ENCODE measurements around the gene GABRG3.

Gene GABRG3

DNA sequence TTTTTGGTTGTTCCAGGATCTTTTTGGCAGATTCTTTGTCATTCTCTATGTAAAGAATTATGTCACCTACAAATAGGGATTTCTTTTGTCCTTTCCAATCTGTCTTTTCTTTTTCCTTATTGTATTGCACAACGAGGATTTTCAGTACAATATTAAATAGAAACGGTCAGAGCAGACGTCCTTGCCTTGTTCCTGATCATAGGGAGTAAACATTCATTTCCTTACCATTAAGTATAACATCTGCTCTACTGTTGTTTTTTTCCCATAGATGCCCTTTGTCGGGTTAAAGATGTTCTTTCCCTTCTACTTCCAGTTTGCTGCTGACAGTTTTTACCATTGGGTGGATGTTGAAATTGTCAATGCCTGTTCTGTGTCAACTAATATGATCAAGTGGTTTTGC, 599.8 kb downstream of the GABRG3 start:
- H3K4me1 Mint-ChIP-seq = no peaks in the 10 kb centered on the region
- no peak overlapping the region for H3K27ac Mint-ChIP-seq
- ATAC-seq = no peak
- no peaks in the 10 kb centered on the region for H3K36me3 Mint-ChIP-seq
- H3K4me3 Mint-ChIP-seq = no peak overlapping the region
- no peak for DNase-seq (ENCODE audit: low spot score in 2 of 2)
- peaks cover 15% of the 10 kb centered on the region for H3K9me3 Mint-ChIP-seq

DNA sequence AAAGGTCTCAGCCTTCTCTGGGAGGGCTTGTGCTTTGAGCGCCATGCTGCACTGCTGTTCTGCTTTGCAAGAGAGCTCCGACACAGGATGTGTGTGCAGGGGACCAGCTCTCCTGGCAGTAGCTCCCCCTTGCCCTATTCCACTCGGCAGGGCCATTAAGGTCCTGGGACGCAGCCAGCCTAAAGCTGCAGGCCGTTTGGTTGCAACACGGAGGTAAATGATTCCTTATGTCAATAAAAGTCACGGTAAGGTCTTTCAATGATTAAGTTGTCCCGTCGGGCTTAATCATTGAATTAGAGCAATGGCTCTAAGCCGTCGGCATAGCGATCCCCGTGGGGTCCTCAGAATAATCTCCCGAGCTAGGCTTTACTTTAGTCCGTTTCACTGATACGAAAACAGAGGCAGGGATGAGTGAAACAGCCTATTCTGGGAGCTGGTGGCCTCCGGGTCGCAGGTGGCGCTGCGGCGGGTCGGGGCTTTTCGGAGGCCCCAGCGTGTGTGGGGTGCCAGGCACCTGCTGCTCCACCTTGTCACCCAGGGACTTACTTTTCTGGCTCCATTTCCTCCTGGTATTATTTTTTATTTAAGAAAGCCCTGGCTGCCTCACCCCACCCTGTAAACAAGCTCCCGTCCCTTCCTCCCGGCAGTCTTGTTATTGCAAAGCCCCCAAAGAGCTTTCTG, 603.0 kb downstream of the GABRG3 start:
- no peaks in the 10 kb centered on the region for H3K4me1 Mint-ChIP-seq
- H3K9me3 Mint-ChIP-seq = peaks cover 13% of the 10 kb centered on the region
- no peak for DNase-seq (ENCODE audit: low spot score in 2 of 2)
- H3K4me3 Mint-ChIP-seq = no peak overlapping the region
- H3K27ac Mint-ChIP-seq = no peak overlapping the region
- H3K36me3 Mint-ChIP-seq = no peaks in the 10 kb centered on the region
- ATAC-seq = no peak

DNA sequence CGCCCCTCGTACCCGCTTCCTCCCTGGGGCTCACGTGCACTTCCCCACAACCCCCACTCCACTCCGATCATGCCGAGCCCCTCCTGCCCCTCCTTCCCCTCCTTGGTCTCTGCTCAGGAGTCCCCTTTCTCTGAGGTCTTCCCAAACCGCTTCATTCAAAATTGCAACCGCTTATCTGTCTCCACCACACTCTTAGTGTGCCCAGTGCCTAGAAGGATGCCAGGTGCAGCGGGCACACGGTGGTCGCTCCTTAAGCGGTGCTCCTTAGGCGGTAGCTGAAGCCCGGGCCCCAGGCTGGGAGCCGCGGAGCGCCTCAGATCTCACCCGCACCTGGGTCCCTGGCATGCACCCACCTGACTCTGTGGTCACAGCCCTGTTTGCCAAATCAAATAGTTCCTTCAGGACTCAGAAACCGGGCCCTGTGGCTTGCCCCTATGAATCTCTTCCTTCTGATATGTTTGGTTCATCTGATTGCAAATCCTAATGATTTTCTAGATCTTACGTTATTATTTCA, 603.6 kb downstream of the GABRG3 start:
- H3K9me3 Mint-ChIP-seq = peaks cover 10% of the 10 kb centered on the region
- no peak overlapping the region for H3K27ac Mint-ChIP-seq
- no peak for DNase-seq (ENCODE audit: low spot score in 2 of 2)
- H3K4me3 Mint-ChIP-seq = no peak overlapping the region
- H3K4me1 Mint-ChIP-seq = no peaks in the 10 kb centered on the region
- no peak for ATAC-seq
- no peaks in the 10 kb centered on the region for H3K36me3 Mint-ChIP-seq

GRCh38 chr15:27575521-27575920, 604.5 kb downstream of the GABRG3 start:
- no peak for ATAC-seq
- no peaks in the 10 kb centered on the region for H3K36me3 Mint-ChIP-seq
- no peak overlapping the region for H3K4me3 Mint-ChIP-seq
- DNase-seq (ENCODE audit: low spot score in 2 of 2) = no peak
- H3K27ac Mint-ChIP-seq = no peak overlapping the region
- no peaks in the 10 kb centered on the region for H3K4me1 Mint-ChIP-seq
- H3K9me3 Mint-ChIP-seq = peaks cover 10% of the 10 kb centered on the region

GRCh38 chr15:27576576-27576975, 605.6 kb downstream of the GABRG3 start:
- Mint-ChIP-seq H3K36me3 (no peaks in the 10 kb centered on the region), H3K9me3 (peaks cover 10% of the 10 kb centered on the region), H3K4me1 (no peaks in the 10 kb centered on the region)

GRCh38 chr15:27579738-27580137, 608.8 kb downstream of the GABRG3 start:
- Mint-ChIP-seq H3K4me1 (no peaks in the 10 kb centered on the region), H3K27ac (no peak overlapping the region), H3K9me3 (peaks cover 6% of the 10 kb centered on the region), H3K4me3 (no peak overlapping the region), H3K36me3 (no peaks in the 10 kb centered on the region)
- DNase-seq (ENCODE audit: low spot score in 2 of 2) (no peak), ATAC-seq (no peak)

More at GRCh38 chr15:27576576-27576975, 605.6 kb downstream of the GABRG3 start:
- no peak for DNase-seq (ENCODE audit: low spot score in 2 of 2)
- no peak for ATAC-seq
- H3K27ac Mint-ChIP-seq = no peak overlapping the region
- no peak overlapping the region for H3K4me3 Mint-ChIP-seq

DNA sequence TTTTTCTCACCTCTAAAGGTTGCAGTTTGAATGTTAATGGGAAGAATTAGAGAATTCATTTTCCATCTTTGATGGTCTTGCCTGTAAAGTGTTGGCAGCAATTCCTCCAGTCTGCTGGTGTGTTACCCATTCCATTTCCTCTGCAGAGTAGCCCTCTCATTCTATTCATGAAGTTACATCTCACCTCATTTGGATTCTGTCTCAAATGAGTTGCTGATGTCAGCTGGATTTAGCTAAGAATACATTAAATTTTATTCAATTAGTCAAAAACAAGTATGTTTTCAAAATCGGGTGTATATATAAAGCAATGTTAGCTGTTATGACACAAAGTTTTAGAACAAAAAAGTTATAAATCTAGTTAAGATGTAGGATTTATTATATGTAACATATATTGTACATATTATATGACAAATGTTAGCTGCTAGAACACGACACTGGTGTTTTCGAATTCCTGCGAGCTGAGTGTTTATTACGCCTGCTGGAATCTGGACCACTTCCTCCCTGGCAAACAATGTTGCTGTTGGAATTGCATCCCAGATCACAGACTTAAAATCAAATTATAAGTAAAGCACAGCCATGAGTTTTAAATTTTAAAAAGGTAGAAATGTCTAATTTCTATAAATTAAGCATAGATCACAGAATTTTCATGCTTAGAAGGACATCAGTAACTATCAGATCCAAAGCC, 611.9 kb downstream of the GABRG3 start:
- ATAC-seq = no peak
- H3K27ac Mint-ChIP-seq = no peak overlapping the region
- H3K9me3 Mint-ChIP-seq = peaks cover 7% of the 10 kb centered on the region
- no peak for DNase-seq (ENCODE audit: low spot score in 2 of 2)
- H3K4me3 Mint-ChIP-seq = no peak overlapping the region
- no peaks in the 10 kb centered on the region for H3K36me3 Mint-ChIP-seq
- no peaks in the 10 kb centered on the region for H3K4me1 Mint-ChIP-seq

DNA sequence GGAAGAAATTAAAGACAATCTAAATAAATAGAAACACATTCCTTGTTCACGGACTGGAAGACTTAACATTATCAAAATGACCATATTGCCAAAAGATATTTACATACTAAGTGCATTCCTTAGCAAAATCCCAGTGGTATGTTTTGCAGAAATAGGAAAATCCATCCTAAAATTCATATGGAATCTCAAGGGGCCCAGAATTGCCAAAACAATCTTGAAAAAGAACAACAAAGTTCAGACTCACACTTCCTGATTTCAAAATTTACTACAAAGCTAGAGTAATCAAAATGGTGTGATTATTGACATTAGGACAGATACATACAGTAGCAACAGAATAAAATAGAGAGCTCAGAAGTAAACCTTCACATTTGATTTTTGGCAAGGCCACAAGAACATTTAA, 612.7 kb downstream of the GABRG3 start:
- no peak overlapping the region for H3K4me3 Mint-ChIP-seq
- no peaks in the 10 kb centered on the region for H3K36me3 Mint-ChIP-seq
- ATAC-seq = no peak
- H3K4me1 Mint-ChIP-seq = no peaks in the 10 kb centered on the region
- H3K27ac Mint-ChIP-seq = no peak overlapping the region
- peaks cover 4% of the 10 kb centered on the region for H3K9me3 Mint-ChIP-seq
- no peak for DNase-seq (ENCODE audit: low spot score in 2 of 2)

- ATAC-seq (no peak), DNase-seq (ENCODE audit: low spot score in 2 of 2) (no peak)
- Mint-ChIP-seq H3K9me3 (peaks cover 9% of the 10 kb centered on the region), H3K4me3 (no peak overlapping the region), H3K4me1 (no peaks in the 10 kb centered on the region), H3K27ac (no peak overlapping the region), H3K36me3 (no peaks in the 10 kb centered on the region)
These were observed 614.2 kb downstream of the GABRG3 start for GRCh38 chr15:27585041-27585640.

GRCh38 chr15:27587810-27588209, 616.8 kb downstream of the GABRG3 start:
- no peak for DNase-seq (ENCODE audit: low spot score in 2 of 2)
- no peak overlapping the region for H3K4me3 Mint-ChIP-seq
- no peaks in the 10 kb centered on the region for H3K4me1 Mint-ChIP-seq
- no peak overlapping the region for H3K27ac Mint-ChIP-seq
- peaks cover 9% of the 10 kb centered on the region for H3K9me3 Mint-ChIP-seq
- no peak for ATAC-seq
- H3K36me3 Mint-ChIP-seq = no peaks in the 10 kb centered on the region

GRCh38 chr15:27589260-27589659, 618.3 kb downstream of the GABRG3 start:
- Mint-ChIP-seq H3K27ac (no peak overlapping the region), H3K36me3 (no peaks in the 10 kb centered on the region), H3K4me3 (no peak overlapping the region), H3K9me3 (peaks cover 12% of the 10 kb centered on the region), H3K4me1 (no peaks in the 10 kb centered on the region)
- DNase-seq (ENCODE audit: low spot score in 2 of 2) (no peak), ATAC-seq (no peak)

GRCh38 chr15:27589782-27590181, 618.8 kb downstream of the GABRG3 start:
- Mint-ChIP-seq H3K4me3 (no peak overlapping the region), H3K36me3 (no peaks in the 10 kb centered on the region), H3K27ac (no peak overlapping the region), H3K4me1 (no peaks in the 10 kb centered on the region), H3K9me3 (peaks cover 12% of the 10 kb centered on the region)
- ATAC-seq (no peak), DNase-seq (ENCODE audit: low spot score in 2 of 2) (no peak)

Data from stimulated activated effector memory CD8-positive, alpha-beta T cell treated with anti-CD3 and anti-CD28 coated beads, Interleukin-12 subunit alpha, Interleukin-12 subunit beta, amount 100 ng/mL, for 72 hours (primary cell).